DOHH2 (cell line): Measurements from ENCODE around the gene HOXA5.

Experiments used
- CTCF ChIP-seq: fragments of 200-600 bp; sonication (generic); IDR thresholded peaks from one replicate; pipeline ENCODE4 v1.5.1; 2014; ENCODE audit warnings: antibody characterized with exemption, mild to moderate bottlenecking, low read depth, low read length; ENCODE audit not compliant: poor library complexity, severe bottlenecking
- EZH2phosphoT487 ChIP-seq: fragments of 200-600 bp; sonication (generic); IDR thresholded peaks from 2 replicates; pipeline ENCODE4 v1.6.1; 2017; ENCODE audit warnings: borderline replicate concordance, mild to moderate bottlenecking, antibody characterized with exemption, low read length, moderate library complexity, mixed read lengths

GRCh38 chr7:27128034-27128433, 15.4 kb downstream of the HOXA5 start:
- no peak for TF ChIP-seq CTCF
- TF ChIP-seq EZH2phosphoT487 = no peak
